WERI-Rb-1 (cell line): ENCODE measurements around the gene PLK4.

Experiments
- DNase-seq: peaks from one replicate; pipeline ENCODE4 v3.0.0-alpha.2; 2020
- H3K27ac ChIP-seq: fragments of 250-450 bp; sonication (Bioruptor Pico); 2 replicates; pipeline ENCODE4 v1.5.1; 2020; ENCODE audit warnings: mild to moderate bottlenecking, moderate library complexity
- H3K27me3 ChIP-seq: fragments of 250-450 bp; sonication (Bioruptor Pico); 2 replicates; pipeline ENCODE4 v1.5.1; 2021; ENCODE audit warnings: mild to moderate bottlenecking, low read depth, moderate library complexity; ENCODE audit not compliant: insufficient read depth, severe bottlenecking
- H3K36me3 ChIP-seq: fragments of 250-450 bp; sonication (Bioruptor Pico); 2 replicates; pipeline ENCODE4 v1.5.1; 2020; ENCODE audit warnings: mild to moderate bottlenecking, moderate library complexity
- H3K4me3 ChIP-seq: 2 replicates; pipeline ENCODE4 v1.5.1; 2011; ENCODE audit warnings: low read depth, mild to moderate bottlenecking, control low read depth, low read length
- H3K9me3 ChIP-seq: fragments of 250-450 bp; sonication (Bioruptor Pico); 2 replicates; pipeline ENCODE4 v1.5.1; 2021; ENCODE audit warnings: mild to moderate bottlenecking, moderate library complexity; ENCODE audit not compliant: severe bottlenecking
- TF ChIP-seq, protein P1 (sequence below): IDR thresholded peaks from 2 replicates; pipeline ENCODE4 v1.5.1; 2011; ENCODE audit warnings: low read depth, mild to moderate bottlenecking, control low read depth, inconsistent platforms, low read length

Gene PLK4

DNA sequence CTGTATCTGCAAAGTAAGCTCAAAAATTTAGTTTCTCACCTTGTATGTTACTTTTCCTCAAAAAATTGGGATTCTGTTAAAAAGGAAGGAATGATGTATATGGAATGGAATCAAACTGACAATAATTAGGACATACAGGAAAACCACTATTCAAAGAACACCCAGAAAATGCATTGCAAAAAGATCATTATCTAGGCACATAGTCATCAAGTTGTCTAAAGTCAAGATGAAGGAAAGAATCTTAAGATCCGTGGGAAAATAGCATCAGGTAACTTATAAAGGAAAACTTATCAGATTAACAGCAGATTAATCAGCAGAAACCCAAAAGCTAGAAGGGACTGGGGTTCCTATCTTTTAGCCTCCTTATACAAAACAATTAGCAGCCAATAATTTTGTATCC, 23.1 kb upstream of the PLK4 start:
- no peak overlapping the region for H3K27ac ChIP-seq
- H3K4me3 ChIP-seq, result no peak overlapping the region
- H3K9me3 ChIP-seq, result no peaks in the 10 kb centered on the region
- no peaks in the 10 kb centered on the region for H3K27me3 ChIP-seq
- H3K36me3 ChIP-seq, result no peaks in the 10 kb centered on the region
- TF ChIP-seq, protein P1, sequence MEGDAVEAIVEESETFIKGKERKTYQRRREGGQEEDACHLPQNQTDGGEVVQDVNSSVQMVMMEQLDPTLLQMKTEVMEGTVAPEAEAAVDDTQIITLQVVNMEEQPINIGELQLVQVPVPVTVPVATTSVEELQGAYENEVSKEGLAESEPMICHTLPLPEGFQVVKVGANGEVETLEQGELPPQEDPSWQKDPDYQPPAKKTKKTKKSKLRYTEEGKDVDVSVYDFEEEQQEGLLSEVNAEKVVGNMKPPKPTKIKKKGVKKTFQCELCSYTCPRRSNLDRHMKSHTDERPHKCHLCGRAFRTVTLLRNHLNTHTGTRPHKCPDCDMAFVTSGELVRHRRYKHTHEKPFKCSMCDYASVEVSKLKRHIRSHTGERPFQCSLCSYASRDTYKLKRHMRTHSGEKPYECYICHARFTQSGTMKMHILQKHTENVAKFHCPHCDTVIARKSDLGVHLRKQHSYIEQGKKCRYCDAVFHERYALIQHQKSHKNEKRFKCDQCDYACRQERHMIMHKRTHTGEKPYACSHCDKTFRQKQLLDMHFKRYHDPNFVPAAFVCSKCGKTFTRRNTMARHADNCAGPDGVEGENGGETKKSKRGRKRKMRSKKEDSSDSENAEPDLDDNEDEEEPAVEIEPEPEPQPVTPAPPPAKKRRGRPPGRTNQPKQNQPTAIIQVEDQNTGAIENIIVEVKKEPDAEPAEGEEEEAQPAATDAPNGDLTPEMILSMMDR, result no peak
- DNase-seq, result no peak

DNA sequence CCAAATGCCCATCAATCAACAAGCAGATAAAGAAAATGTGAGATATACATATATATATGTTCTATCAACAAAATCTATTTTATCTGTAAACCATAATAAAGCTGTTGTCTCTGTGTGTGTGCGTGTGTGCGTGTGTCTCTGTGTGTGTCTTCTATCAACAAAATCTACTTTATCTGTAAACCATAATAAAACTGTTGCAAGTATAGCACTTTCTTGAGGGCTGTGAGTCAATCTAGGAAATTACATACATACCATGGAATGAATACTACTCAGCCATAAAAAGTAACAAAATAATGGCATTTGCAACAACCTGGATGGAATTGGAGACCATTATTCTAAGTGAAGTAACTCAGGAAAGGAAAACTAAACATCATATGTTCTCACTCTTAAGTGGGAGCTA, 12.5 kb upstream of the PLK4 start:
- no peak for DNase-seq

DNA sequence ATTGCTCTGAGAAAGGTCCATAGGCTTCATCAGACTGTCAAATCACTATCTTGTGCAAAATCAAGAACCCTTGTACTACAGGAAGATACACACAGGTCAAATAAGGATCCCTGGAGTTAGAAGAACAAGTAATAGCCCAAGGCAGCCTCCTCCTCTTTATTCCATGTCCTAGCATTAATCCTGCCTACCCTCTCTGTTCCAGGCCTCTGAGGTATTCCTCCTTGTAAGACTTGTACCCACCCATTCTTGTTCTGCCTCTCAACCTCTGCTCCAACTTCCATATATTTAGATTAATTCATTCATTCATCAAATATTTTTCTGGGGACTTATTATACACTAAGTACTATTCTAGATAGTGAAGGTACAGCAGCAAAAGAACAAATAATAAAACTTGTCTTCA, 10.4 kb upstream of the PLK4 start:
- no peaks in the 10 kb centered on the region for H3K27me3 ChIP-seq
- no peak for DNase-seq
- H3K4me3 ChIP-seq, result no peak overlapping the region
- no peaks in the 10 kb centered on the region for H3K9me3 ChIP-seq
- TF ChIP-seq, protein P1, result no peak
- no peaks in the 10 kb centered on the region for H3K36me3 ChIP-seq
- no peak overlapping the region for H3K27ac ChIP-seq

More for the DNA sequence above, 12.5 kb upstream of the PLK4 start:
- Histone ChIP-seq H3K27ac (no peak overlapping the region), H3K9me3 (no peaks in the 10 kb centered on the region), H3K36me3 (no peaks in the 10 kb centered on the region), H3K27me3 (no peaks in the 10 kb centered on the region), H3K4me3 (no peak overlapping the region)
- TF ChIP-seq, protein P1, result no peak

DNA sequence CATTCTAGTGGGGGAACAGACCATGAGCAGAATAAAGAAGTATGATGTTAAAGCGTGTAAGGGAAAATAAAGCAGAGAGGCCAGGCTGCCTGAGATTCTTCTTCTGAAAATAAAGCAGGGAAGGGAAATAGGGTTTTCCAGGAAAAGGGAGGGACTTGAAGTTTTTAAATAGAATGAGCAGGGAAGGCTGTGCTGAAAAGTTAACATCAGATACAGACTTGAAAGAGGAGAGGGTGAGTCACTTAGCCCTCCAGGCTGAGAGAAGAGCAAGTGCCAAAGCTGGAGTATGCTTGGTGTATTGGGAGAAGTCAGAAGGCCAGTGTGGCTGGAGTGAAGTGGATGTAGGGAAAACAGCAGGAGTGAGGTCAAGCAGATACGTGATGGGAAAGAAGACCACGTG, 10.0 kb upstream of the PLK4 start:
- Histone ChIP-seq H3K9me3 (no peaks in the 10 kb centered on the region), H3K27me3 (no peaks in the 10 kb centered on the region), H3K4me3 (no peak overlapping the region), H3K27ac (no peak overlapping the region), H3K36me3 (no peaks in the 10 kb centered on the region)
- DNase-seq, result no peak
- TF ChIP-seq, protein P1, result no peak

DNA sequence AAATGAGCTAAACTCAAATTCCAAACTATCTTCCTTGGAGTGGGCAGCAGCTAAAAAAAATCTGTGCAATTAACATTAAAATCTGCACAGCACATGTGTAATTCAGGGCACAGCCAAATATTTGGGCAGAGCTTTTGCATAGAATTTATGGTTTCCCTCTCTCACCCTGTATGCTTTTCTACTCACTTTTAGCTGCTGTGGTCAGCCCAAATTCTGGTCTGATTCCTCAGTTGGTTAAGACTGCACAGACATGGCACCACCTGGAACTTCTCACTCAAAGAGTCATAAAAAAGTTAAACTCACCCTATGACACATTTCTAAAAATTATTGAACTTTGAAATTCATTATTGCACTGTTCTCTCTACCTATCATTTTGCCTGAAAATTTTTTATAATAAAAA, 4.9 kb upstream of the PLK4 start:
- peaks cover under 1% of the 10 kb centered on the region for H3K36me3 ChIP-seq
- no peak for DNase-seq
- TF ChIP-seq, protein P1, result no peak
- H3K9me3 ChIP-seq, result no peaks in the 10 kb centered on the region
- H3K27ac ChIP-seq, result no peak overlapping the region
- no peaks in the 10 kb centered on the region for H3K27me3 ChIP-seq
- no peak overlapping the region for H3K4me3 ChIP-seq

DNA sequence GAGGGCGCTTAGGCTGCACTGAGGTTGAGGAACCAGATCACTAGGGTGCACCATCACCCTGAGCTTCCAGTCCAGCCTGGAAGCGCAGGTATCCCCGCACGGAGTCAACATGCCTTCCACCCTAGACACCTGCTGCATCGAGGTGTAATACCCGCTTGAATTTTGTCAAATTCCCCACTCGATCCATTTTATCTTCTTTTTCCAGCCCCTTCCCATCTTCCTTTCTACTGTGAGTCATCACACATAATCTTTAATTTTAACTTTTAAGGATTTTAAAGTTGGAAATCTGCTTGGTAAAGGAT, 821 bp downstream of the PLK4 start:
- Histone ChIP-seq H3K4me3 (peak overlapping the region; percentile 84), H3K27ac (peak overlapping the region; percentile 99), H3K36me3 (peaks cover 50% of the 10 kb centered on the region), H3K27me3 (no peaks in the 10 kb centered on the region), H3K9me3 (no peaks in the 10 kb centered on the region)
- TF ChIP-seq, protein P1, result peak; percentile 39; the same call in 1 of the 2 replicates
- no peak for DNase-seq
